Activated T-helper 1 cell treated with anti-CD3 and anti-CD28 coated beads, Interleukin-12 subunit alpha, Interleukin-12 subunit beta, Interleukin-2, Interleukin-4 antibody, amounts not matched to agents 30 ng/mL and 10 ng/mL and 1 ng/mL, durations not matched to agents 14 hours and 24 hours and 36 hours (primary cell): ENCODE measurements around the gene CA5A. TPM values are rescaled to one million over a fixed set of nuclear protein-coding genes. Genes with fewer than 3 reads are reported as not detected.

Source experiments
- DNase-seq: peaks from one replicate; pipeline ENCODE4 v3.0.0; 2021; ENCODE audit warnings: low spot score
- H3K27ac Mint-ChIP-seq: one replicate; pipeline ENCODE4 v1.8.0; 2021; ENCODE audit warnings: mild to moderate bottlenecking, mixed read lengths
- H3K27me3 Mint-ChIP-seq: one replicate; pipeline ENCODE4 v1.8.0; 2022; ENCODE audit warnings: mild to moderate bottlenecking, moderate library complexity, mixed read lengths; ENCODE audit not compliant: insufficient read depth
- H3K36me3 Mint-ChIP-seq: one replicate; pipeline ENCODE4 v1.8.0; 2021; ENCODE audit warnings: low read depth, mixed read lengths
- H3K4me1 Mint-ChIP-seq: one replicate; pipeline ENCODE4 v1.8.0; 2021; ENCODE audit warnings: low read depth, mixed read lengths
- H3K4me3 Mint-ChIP-seq: one replicate; pipeline ENCODE4 v1.8.0; 2021; ENCODE audit warnings: mild to moderate bottlenecking, moderate library complexity, mixed read lengths
- H3K9me3 Mint-ChIP-seq: one replicate; pipeline ENCODE4 v1.8.0; 2021; ENCODE audit warnings: mixed read lengths
- intact Hi-C: fragments of 100-400 bp; cut with micrococcal nuclease; formaldehyde crosslinking; loops from one replicate; pipeline ENCODE4 v1.15.1; 2024
- total RNA-seq: library from RNA; stranded (reverse); gene quantifications from 2 replicates; pipeline ENCODE4 v1.2.3, GENCODE V29; 2022

The CA5A gene
- total RNA-seq, 1 donor from 2014 or later: 0.13 TPM

DNA sequence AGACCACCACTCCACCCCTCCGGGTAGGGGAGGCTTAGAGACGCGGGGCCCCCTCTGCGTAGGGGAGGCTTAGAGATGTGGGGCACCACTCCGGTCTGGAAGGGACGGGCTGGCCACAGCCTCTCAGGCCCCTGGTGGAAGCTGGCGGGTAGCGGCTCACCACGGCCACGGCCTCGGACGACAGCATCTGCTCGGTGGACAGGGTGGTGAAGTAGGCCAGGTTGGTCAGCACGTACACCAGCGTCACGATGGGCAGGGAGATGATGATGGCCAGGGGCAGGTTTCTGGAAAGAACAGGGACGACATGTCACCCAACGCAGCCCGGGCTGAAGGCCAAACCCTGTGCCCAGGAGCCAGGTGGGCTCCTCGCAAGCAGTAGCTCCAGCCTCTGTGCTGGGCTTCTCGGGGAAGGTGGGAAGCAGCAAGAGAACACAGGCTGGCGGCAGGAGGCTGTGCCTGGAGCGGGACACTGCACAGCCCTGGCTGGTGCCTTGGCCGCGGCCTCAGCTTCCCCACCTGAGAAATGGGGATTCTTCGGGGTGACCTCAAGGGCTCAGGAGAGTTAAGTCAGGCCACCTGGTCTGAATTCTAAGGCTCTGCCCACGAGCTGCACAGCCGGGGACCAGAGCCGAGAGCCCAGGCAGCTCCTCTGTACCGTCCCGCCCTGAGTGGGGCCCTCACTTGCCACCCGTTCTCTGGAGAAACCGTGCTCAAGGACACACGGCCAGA is 96.6 kb downstream of the CA5A start:
- DNase-seq: no peak
- Mint-ChIP-seq H3K4me3 (no peak overlapping the region), H3K9me3 (no peaks in the 10 kb centered on the region), H3K27me3 (no peaks in the 10 kb centered on the region), H3K27ac (no peak overlapping the region), H3K36me3 (peaks cover 21% of the 10 kb centered on the region), H3K4me1 (peaks cover 12% of the 10 kb centered on the region)
- intact Hi-C loops: no loop called here

DNA sequence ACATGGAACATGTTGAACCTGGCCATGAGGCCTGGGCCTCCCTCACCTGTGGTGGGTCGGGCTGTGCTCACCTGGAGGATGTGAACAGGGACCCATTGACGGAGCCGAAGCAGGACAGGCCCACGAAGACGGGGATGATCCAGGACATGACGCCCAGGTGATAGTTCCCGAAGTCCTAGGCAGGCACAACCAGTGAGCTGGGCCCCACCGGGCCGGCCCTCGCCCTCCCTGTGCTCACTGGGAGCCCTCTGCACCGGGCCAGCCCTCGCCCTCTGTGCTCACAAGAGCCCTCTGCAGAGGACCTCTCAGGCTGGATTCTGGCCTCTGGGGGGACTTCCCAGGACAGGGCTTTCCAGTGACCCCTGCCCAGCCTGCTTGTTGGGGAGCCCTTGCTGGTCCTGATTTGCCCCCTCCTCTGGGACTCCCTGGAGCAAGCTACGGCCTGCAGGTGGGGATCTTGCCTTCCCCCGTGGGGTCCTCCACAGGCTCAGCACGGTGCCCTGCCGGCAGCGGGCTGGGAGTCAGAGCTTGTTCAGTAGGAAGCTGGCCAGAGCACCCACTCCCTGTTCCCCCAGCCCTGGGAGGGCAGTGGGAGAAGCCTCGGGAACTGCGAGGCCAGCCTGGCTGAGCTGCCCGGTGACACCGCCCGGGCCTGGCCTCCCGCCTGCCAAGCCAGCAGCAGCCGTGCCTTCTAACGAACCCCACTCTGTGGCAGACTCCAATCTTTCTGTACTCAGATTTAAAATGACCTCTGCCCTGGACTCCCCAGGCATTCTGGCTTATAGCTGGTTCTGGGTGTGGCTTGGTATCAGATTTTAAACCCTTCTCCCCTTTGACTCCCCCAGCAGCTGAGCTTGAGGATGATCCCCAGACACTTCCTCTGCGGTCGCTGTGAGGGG is 97.4 kb downstream of the CA5A start:
- intact Hi-C loops: no loop called here
- no peak overlapping the region for H3K27ac Mint-ChIP-seq
- no peak overlapping the region for H3K4me3 Mint-ChIP-seq
- peaks cover 25% of the 10 kb centered on the region for H3K36me3 Mint-ChIP-seq
- no peaks in the 10 kb centered on the region for H3K9me3 Mint-ChIP-seq
- no peaks in the 10 kb centered on the region for H3K27me3 Mint-ChIP-seq
- DNase-seq: no peak
- peaks cover 12% of the 10 kb centered on the region for H3K4me1 Mint-ChIP-seq

Other genes starting within 250 kb of the CA5A start
- gene KLHDC4, start 170.5 kb downstream of the CA5A start, total RNA-seq: 85.6 and 93.7 TPM in 2 replicates
- gene SLC7A5, start 67.0 kb downstream of the CA5A start, total RNA-seq: 466 and 469 TPM in 2 replicates
- 35.4 and 35.5 TPM in 2 replicates for gene BANP, start 14.9 kb upstream of the CA5A start, total RNA-seq